Ishikawa (cell line): ENCODE measurements around the gene PDCD1.

Experiments used
- CEBPB ChIP-seq: IDR thresholded peaks from 2 replicates; pipeline ENCODE4 v1.6.1; 2012
- MAX ChIP-seq: IDR thresholded peaks from 2 replicates; pipeline ENCODE4 v1.6.1; 2012
- RAD21 ChIP-seq: IDR thresholded peaks from 2 replicates; pipeline ENCODE4 v1.6.1; 2012; ENCODE audit warnings: low read depth
- REST ChIP-seq: IDR thresholded peaks from 2 replicates; pipeline ENCODE4 v1.6.1; 2012; ENCODE audit warnings: low read depth, mild to moderate bottlenecking
- TAF1 ChIP-seq: IDR thresholded peaks from 2 replicates; pipeline ENCODE4 v1.6.1; 2012; ENCODE audit warnings: low read depth, mild to moderate bottlenecking
- TCF12 ChIP-seq: IDR thresholded peaks from 2 replicates; pipeline ENCODE4 v1.6.1; 2012; ENCODE audit warnings: low read depth
- TEAD4 ChIP-seq: IDR thresholded peaks from 2 replicates; pipeline ENCODE4 v1.6.1; 2012
- USF1 ChIP-seq: IDR thresholded peaks from 2 replicates; pipeline ENCODE4 v1.6.1; 2012

DNA sequence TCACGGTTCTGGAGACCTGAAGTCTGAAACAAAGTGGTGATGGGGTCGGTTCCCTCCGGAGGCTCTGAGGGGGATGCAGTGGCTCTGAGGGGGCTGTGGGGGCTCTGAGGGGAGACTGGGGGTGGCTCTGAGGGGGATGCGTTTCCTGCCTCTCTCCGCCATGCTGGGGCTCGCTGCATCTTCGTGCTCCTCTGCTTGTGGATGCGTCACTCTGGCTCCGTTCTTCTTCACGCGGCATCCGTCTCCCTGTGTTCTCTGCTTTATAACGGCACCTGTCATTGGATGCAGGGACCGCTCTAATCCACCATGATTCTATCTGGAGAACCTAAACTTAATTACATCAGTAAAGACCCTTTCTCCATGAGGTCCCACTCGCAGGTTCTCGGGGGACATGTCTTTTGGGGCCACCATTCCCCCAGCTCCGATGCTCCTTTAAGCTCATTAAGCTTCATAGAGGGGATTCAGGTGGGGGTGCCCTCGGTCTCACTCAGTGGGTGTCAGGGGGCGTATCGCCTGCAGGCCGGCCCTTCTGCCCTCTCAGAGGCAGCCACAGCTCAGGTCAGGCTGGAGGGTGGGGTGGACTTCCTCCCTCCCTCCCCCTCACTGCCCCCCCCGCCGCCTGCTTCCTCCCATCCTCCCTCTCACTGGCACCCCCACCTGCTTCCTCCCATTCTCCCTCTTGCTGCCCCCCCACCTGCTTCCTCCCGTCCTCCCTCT lies 29.3 kb upstream of the PDCD1 start:
- TF ChIP-seq RAD21 (no peak), TAF1 (no peak), CEBPB (no peak), REST (no peak), MAX (no peak), TEAD4 (no peak), TCF12 (no peak), USF1 (no peak)
